ENCODE results near the gene FRMD1.

FRMD1 gene

DNA sequence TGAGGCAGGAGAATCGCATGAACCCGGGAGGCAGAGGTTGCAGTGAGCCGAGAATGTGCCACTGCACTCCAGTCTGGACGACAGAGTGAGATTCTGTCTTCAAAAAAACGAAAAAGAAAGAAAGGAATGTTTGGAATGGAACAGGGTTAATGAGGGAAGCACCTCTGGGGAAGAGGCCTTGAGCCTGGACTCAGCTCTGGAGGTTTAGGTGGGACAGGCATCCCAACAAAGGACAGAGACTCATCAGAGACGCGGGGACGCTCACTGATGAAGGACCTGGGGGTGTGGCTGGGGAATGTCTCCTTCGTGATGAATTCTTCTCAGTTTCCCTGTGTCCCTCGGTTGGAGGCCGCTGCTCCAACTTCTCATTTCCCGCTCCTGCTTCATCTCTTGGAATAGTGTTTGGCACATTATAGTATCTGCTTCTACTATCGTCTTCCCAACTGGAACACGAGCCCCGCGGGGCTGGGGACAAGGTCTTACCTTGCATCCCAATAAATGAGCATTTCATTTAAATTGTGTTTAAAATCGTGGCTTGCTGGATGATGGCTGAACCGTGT lies 54.0 kb downstream of the FRMD1 start:
- no peak overlapping the region for H3K4me3 ChIP-seq (replicated peaks; ENCODE audit: low read depth, low read length)
- TF ChIP-seq, protein P1, sequence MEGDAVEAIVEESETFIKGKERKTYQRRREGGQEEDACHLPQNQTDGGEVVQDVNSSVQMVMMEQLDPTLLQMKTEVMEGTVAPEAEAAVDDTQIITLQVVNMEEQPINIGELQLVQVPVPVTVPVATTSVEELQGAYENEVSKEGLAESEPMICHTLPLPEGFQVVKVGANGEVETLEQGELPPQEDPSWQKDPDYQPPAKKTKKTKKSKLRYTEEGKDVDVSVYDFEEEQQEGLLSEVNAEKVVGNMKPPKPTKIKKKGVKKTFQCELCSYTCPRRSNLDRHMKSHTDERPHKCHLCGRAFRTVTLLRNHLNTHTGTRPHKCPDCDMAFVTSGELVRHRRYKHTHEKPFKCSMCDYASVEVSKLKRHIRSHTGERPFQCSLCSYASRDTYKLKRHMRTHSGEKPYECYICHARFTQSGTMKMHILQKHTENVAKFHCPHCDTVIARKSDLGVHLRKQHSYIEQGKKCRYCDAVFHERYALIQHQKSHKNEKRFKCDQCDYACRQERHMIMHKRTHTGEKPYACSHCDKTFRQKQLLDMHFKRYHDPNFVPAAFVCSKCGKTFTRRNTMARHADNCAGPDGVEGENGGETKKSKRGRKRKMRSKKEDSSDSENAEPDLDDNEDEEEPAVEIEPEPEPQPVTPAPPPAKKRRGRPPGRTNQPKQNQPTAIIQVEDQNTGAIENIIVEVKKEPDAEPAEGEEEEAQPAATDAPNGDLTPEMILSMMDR (IDR thresholded peaks at IDR 0.05; ENCODE audit: low read depth, low read length, missing control alignments) = no peak
- no peak for DNase-seq (ENCODE audit: extremely low read depth, low read depth)

DNA sequence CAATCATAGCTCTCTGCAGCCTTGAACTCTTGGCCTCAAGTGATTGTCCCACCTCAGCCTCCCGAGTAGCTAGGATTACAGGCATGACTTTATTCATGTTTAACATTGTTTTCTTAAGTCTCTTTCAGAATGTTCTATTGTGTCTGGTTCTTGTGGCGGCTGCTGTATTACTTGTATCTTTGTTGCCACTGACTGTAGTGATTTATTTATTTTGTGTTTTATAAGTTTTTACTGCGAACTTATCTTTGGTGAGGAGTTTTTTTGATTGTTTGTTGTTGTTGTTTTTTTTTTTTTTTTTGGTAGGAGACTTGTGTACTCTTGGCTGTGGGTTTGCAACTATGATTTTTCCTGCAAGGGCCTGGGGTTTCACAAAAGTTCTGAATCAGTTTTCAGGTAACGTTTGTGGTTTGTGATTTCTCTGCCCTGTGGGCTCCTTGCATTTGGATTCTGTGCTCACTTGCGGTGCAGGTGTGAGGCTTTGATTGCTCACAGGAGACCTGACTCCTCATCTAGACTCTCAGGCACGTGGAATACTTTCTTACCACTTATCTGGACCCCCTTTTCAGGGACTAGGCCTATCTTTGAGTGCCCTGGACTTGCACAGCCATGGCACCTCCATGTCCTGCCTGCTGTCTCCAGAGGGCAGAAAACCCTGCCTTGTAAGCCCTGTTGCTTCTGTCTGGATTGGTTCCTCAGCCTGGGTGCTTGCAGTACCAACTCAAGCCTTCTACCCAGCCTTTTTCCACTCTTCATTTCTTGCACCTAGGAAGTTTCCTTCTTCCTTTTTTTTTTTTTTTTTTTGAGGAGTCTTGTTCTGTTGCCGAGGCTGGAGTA lies 56.3 kb downstream of the FRMD1 start:
- no peak overlapping the region for H3K4me3 ChIP-seq (replicated peaks; ENCODE audit: low read depth, low read length)
- TF ChIP-seq, protein P1 (IDR thresholded peaks at IDR 0.05; ENCODE audit: low read depth, low read length, missing control alignments) = no peak
- no peak for DNase-seq (ENCODE audit: extremely low read depth, low read depth)

DNA sequence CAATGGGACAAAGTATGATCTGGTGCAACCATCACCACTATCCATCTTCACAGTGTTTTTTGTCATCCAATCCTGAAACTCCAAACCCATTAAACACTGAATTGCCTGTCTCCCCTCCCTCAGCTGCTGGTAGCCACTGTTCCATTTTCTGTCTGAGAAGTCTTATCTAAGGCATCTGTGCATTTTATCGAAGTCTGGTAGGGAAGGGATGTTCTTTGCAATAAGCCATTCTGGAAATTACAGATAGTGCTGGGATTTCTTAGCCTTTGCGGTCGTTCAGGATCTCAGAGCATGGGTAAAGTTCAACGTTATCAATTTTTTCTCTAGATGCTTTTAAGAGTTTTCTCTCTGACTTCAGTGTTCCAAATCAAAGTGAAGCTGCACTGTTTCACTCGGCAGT lies 57.4 kb downstream of the FRMD1 start:
- no peak overlapping the region for H3K4me3 ChIP-seq (replicated peaks; ENCODE audit: low read depth, low read length)
- TF ChIP-seq, protein P1 (IDR thresholded peaks at IDR 0.05; ENCODE audit: low read depth, low read length, missing control alignments) = no peak
- DNase-seq (ENCODE audit: extremely low read depth, low read depth) = no peak

DNA sequence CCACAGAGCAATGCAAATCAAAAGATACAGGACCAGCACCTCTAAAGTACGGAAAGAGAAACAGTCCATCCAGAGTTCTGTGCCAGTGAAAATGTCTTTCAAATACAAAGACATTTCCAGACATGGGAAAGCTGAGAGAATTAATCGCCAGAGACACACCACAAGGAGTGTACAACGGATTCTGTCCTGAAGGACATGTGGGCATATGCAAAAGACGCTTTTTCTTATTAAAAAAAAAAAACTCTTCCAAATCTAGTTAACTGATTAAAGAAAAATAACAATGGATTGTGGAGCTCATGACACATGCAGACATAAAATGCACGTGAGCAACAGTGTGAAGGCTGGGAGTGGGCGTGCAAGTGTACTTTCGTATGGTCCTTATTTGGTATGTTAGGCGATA lies 58.8 kb downstream of the FRMD1 start:
- no peak for DNase-seq (ENCODE audit: extremely low read depth, low read depth)
- H3K4me3 ChIP-seq (replicated peaks; ENCODE audit: low read depth, low read length) = no peak overlapping the region
- TF ChIP-seq, protein P1 (IDR thresholded peaks at IDR 0.05; ENCODE audit: low read depth, low read length, missing control alignments) = no peak

DNA sequence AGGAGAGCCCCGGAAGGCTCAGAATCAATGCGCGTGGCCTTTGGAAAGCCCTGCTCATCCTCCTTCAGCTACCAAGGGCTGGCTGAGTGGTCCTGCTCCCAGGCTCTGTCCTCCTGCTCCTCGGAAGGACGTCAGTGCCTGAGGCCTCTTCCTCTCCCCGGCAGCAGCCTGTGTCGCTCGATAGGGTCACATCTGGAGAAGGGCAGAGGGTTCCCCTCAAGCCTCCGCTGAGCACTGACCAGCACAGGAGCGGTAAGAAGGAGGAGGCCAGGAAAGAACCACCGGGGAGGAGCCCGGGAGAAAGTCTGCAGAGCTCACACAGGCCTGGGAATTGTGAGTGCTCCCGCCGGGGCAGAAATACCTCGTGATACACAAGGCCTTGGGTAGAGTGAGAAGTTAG lies 60.3 kb downstream of the FRMD1 start:
- H3K4me3 ChIP-seq (replicated peaks; ENCODE audit: low read depth, low read length) = no peak overlapping the region
- TF ChIP-seq, protein P1 (IDR thresholded peaks at IDR 0.05; ENCODE audit: low read depth, low read length, missing control alignments) = no peak
- no peak for DNase-seq (ENCODE audit: extremely low read depth, low read depth)

DNA sequence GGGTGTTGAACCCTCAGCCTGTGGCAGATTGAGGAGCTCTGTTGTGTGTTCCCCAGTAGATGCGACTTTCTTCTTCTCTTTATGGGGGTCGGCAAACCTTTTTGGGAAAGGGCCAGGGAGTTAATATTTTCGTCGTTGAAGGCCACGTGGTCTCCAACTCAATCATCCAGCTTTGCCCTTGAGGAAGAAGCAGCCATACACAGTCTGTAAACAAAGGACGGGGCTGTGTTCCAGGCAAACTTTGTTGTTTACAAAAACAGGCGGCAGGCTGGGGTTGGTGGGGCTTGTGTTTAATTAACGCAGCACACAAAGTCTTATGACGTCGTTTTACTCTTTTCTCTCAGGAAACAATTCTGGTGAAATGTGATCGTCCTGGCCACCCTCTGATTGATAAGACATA lies 61.4 kb downstream of the FRMD1 start:
- DNase-seq (ENCODE audit: extremely low read depth, low read depth) = no peak
- H3K4me3 ChIP-seq (replicated peaks; ENCODE audit: low read depth, low read length) = no peak overlapping the region
- TF ChIP-seq, protein P1 (IDR thresholded peaks at IDR 0.05; ENCODE audit: low read depth, low read length, missing control alignments) = no peak

All from HFF-Myc (cell line).